NCI-H187 treated with DMSO at 0.1 percent for 48 hours (cell line): ENCODE results near the gene PRKAG2.

Source experiments
- DNase-seq: peaks from one replicate; lab custom pipeline; 2025; lab: John Stamatoyannopoulos, UW

PRKAG2 gene

DNA sequence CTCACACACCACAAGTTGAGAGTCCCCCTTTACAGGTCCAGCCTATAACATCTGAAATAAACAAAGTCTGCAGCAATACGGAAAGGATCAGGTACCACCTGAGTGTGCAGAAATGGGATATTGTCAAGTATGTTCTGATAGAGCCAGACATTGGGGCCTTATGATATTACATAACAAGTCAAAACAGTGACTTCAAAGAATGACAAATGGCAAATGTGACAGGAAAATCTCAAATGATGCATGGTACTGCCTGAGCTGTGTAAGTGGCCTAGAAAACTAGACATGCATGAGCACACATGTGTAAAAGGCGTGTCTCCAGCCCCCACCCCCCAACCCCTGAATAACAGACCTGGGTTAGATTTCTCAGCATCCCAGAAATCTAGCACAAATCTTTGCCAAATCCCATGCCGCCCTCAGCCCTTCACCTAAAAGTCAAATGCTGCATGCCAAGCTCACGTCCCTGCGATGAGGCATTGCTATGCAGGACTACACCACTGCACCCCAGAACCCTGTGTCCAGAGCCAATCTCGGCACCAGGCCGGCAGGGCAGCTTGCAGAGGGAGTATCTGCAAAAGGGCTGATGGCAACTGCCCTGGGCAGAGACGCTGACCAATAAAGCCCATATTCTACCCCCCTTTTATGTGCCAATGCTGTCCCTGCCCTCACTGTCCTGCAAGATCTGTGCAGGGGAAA is 58.8 kb downstream of the PRKAG2 start:
- no peak for DNase-seq

- DNase-seq = no peak
Observed at GRCh38 chr7:151817315-151817690, 59.6 kb downstream of the PRKAG2 start.

- no peak for DNase-seq
Observed at GRCh38 chr7:151816562-151817314, 60.2 kb downstream of the PRKAG2 start.

DNA sequence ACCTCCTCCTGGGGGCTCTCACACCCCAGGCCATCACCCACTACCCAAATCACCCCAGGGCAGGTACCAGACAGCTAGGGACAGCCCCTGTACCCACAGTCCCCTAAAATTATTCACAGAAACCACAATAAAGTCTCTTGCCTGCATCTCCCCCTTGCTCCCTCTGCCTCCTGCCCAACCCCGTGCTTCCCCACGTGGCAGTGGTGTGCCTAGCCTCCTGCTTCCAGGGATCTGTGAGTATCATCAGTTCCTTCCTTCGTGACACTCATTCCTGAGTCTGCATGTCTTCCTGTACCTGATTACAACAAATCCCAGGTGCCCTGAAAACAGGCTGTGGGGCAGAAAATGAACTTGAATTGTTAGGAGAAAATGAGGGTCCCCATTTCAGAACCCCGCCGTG is 61.5 kb downstream of the PRKAG2 start:
- DNase-seq = no peak

DNA sequence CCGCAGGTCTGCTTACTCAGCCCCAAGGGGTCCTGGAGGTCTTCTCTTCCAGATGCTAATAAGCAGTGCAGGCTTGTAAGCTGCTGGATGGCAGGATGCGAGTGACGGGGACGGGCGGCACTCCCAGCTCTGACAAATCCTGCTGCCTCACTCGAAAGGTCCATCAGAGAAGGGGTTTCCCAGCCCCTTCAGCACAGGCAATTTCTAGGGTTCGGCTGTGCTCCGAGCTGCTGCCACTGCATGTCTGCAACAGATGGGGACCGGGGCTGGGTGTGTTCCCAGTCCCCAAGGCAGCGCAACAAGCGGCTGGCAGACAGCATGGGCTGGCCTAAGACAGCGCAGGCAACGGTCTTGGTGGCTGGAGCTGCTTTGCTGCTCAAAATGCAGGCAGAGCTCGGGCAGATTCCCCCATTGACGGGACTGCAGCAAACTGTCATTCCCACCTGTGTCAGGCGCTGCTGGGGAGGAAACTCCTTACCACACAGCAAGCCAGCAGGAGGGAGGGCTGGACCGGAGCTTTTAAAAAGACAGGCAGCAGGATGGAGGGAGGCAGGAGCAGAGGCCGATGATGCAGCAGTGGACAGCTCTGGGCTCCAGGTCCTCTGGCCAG is 62.4 kb downstream of the PRKAG2 start:
- DNase-seq = no peak

DNA sequence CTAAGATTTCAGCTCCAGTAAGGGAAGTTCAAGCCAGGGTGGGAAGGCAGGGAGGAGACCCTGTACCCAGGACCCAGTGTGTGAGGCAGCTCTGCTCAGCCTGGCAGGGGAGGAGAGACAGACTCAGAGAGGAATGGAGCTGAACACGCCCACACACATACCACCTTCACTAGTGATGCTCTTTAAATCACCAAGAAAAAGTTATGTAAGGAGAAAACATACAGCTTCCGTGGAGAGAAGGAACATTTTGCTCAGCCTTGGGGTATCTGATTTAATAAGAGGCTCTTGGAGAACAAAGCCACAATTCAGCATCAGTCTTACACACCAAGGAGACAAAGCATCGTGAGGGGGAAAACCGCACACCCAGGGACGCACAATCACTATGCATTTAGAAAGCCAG is 62.9 kb downstream of the PRKAG2 start:
- DNase-seq = no peak

DNA sequence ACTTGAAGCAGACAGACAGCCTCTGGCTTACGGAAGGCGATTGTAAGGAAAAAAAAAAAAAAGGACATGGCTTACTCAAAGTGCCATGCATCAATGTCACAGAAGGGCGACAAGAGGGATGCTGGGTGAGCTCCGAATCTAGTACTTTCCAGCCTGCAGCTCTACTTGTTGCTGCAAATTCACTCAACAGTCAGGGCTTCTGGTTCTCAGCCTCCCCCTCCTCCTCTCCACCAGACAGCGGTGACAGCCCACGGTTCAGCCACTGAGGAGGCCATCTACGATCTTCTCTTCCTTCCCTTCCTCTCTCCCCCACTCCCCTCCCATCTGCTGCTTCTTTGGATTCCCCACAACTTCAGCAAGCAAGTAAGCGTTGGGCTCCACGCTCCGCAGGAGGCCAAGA is 63.5 kb downstream of the PRKAG2 start:
- no peak for DNase-seq

- DNase-seq = no peak
Observed at GRCh38 chr7:151812967-151813366, 63.9 kb downstream of the PRKAG2 start.

GRCh38 chr7:151810441-151811232 is 66.3 kb downstream of the PRKAG2 start:
- DNase-seq = no peak

GRCh38 chr7:151809864-151810170 is 67.1 kb downstream of the PRKAG2 start:
- no peak for DNase-seq

- no peak for DNase-seq
Observed at GRCh38 chr7:151809146-151809863, 67.6 kb downstream of the PRKAG2 start.

GRCh38 chr7:151808400-151809145 is 68.3 kb downstream of the PRKAG2 start:
- DNase-seq = no peak

- DNase-seq = no peak
Observed at GRCh38 chr7:151807846-151808245, 69.1 kb downstream of the PRKAG2 start.

DNA sequence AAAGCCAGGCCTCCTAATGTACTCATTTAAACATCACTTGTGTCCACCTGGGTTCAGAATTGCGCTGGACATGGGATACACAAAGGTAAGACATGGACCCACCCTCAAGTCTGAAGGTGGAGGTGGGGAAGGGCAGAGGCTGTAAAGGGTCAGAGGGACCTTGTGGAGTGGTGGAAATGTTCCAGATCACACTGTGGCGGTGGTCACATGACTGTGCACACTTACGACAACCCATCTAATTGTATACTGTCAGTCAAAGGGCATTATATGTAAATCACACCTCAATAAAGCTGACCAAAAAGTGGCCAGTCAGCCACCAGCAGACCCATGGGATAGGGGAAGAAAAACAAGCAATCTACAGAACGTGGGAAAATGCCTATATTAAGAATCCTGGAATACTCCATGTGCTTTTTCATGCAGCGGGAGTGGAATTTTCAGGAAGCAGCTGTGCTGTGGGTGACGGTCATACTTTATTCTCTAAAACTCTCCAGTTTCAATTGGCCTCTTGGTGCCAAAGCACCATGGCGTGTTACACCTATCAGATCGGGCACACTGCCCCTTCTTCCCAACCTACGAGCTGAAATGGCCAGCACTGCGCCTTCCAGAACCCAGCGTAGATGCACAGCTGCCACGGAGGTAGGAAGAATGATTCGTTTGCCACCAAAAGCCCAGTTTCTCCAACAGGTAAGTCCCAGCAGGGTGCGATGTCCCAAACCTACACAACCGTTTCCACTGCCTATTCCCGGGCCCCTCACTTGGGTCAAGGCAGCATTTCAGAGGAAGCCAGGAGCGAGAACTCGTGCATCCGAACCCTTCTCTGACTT is 69.8 kb downstream of the PRKAG2 start:
- no peak for DNase-seq

- no peak for DNase-seq
Observed at GRCh38 chr7:151806204-151806603, 70.7 kb downstream of the PRKAG2 start.

DNA sequence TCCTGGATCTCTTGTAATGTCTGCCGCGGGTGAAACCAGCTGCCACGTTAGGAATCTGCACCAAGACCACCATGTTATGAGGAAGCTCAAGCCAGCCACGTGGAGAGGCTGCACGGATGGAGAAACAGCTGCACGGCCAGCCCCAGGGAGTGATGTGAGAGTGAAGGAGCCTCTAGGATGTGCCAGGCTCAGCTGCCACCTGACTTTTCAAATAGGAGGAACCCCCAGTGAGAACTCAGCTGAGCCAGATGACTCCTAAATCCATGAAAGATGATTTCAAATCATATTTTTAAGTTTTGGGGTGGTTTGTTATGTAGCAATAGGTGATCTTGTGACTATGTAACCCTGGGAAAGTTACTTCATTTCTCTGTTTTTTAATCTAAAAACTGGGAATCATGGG is 71.7 kb downstream of the PRKAG2 start:
- no peak for DNase-seq

GRCh38 chr7:151804756-151805155 is 72.2 kb downstream of the PRKAG2 start:
- no peak for DNase-seq

GRCh38 chr7:151803841-151804240 is 73.1 kb downstream of the PRKAG2 start:
- no peak for DNase-seq

- DNase-seq = no peak
Observed at GRCh38 chr7:151802469-151802846, 74.5 kb downstream of the PRKAG2 start.

GRCh38 chr7:151801782-151802468 is 75.0 kb downstream of the PRKAG2 start:
- DNase-seq = no peak
